Ishikawa (cell line): ENCODE results near the gene SCN4A.

ENCODE experiments used
- CEBPB ChIP-seq: IDR thresholded peaks from 2 replicates; pipeline ENCODE4 v1.6.1; 2012
- CREB1 ChIP-seq: IDR thresholded peaks from 2 replicates; pipeline ENCODE4 v1.6.1; 2012; ENCODE audit warnings: low read depth
- EP300 ChIP-seq: IDR thresholded peaks from 2 replicates; pipeline ENCODE4 v1.6.1; 2012; ENCODE audit warnings: borderline replicate concordance
- FOXM1 ChIP-seq: IDR thresholded peaks from 2 replicates; pipeline ENCODE4 v1.6.1; 2012; ENCODE audit warnings: low read depth, borderline replicate concordance
- MAX ChIP-seq: IDR thresholded peaks from 2 replicates; pipeline ENCODE4 v1.6.1; 2012
- RAD21 ChIP-seq: IDR thresholded peaks from 2 replicates; pipeline ENCODE4 v1.6.1; 2012; ENCODE audit warnings: low read depth
- TAF1 ChIP-seq: IDR thresholded peaks from 2 replicates; pipeline ENCODE4 v1.6.1; 2012; ENCODE audit warnings: low read depth, mild to moderate bottlenecking
- YY1 ChIP-seq: IDR thresholded peaks from 2 replicates; pipeline ENCODE4 v1.6.1; 2012; ENCODE audit warnings: low read depth
- TF ChIP-seq, protein P1 (sequence below): IDR thresholded peaks from 2 replicates; pipeline ENCODE4 v1.6.1; 2012; ENCODE audit warnings: low read depth, mild to moderate bottlenecking
- TF ChIP-seq, protein P2 (sequence below): IDR thresholded peaks from 2 replicates; pipeline ENCODE4 v1.6.1; 2012

GRCh38 chr17:63917646-63918045 lies 55.1 kb downstream of the SCN4A start:
- TF ChIP-seq, protein P1, sequence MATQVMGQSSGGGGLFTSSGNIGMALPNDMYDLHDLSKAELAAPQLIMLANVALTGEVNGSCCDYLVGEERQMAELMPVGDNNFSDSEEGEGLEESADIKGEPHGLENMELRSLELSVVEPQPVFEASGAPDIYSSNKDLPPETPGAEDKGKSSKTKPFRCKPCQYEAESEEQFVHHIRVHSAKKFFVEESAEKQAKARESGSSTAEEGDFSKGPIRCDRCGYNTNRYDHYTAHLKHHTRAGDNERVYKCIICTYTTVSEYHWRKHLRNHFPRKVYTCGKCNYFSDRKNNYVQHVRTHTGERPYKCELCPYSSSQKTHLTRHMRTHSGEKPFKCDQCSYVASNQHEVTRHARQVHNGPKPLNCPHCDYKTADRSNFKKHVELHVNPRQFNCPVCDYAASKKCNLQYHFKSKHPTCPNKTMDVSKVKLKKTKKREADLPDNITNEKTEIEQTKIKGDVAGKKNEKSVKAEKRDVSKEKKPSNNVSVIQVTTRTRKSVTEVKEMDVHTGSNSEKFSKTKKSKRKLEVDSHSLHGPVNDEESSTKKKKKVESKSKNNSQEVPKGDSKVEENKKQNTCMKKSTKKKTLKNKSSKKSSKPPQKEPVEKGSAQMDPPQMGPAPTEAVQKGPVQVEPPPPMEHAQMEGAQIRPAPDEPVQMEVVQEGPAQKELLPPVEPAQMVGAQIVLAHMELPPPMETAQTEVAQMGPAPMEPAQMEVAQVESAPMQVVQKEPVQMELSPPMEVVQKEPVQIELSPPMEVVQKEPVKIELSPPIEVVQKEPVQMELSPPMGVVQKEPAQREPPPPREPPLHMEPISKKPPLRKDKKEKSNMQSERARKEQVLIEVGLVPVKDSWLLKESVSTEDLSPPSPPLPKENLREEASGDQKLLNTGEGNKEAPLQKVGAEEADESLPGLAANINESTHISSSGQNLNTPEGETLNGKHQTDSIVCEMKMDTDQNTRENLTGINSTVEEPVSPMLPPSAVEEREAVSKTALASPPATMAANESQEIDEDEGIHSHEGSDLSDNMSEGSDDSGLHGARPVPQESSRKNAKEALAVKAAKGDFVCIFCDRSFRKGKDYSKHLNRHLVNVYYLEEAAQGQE = no peak
- TF ChIP-seq YY1 = no peak
- no peak for TF ChIP-seq CEBPB
- TF ChIP-seq RAD21 = no peak
- TF ChIP-seq MAX = no peak
- no peak for TF ChIP-seq FOXM1
- no peak for TF ChIP-seq CREB1
- TF ChIP-seq, protein P2, sequence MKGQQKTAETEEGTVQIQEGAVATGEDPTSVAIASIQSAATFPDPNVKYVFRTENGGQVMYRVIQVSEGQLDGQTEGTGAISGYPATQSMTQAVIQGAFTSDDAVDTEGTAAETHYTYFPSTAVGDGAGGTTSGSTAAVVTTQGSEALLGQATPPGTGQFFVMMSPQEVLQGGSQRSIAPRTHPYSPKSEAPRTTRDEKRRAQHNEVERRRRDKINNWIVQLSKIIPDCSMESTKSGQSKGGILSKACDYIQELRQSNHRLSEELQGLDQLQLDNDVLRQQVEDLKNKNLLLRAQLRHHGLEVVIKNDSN = no peak
- TF ChIP-seq EP300 = no peak
- TF ChIP-seq TAF1 = no peak
